Calu3 (cell line): ENCODE data around the gene TBC1D1. TPM values are rescaled to one million over a fixed set of nuclear protein-coding genes. Genes with fewer than 3 reads are reported as not detected.

ENCODE experiments used
- BruUV-seq: library from RNA; stranded (reverse); fragments of 400-500 nt; replicated peaks from 2 replicates; lab custom pipeline; 2021; lab: Mats Ljungman, UMichigan
- CTCF ChIA-PET: fragments of 300-600 bp; sonication (Branson Sonifier 250); formaldehyde crosslinking; loops from one replicate; lab custom pipeline; 2022; ENCODE audit warnings: antibody characterized with exemption; lab: Charles Lee
- DNase-seq: peaks from one replicate; pipeline ENCODE4 v3.0.0; 2022
- H3K27ac Mint-ChIP-seq: one replicate; pipeline ENCODE4 v1.8.0; 2022; ENCODE audit warnings: mixed read lengths; ENCODE audit not compliant: unreplicated experiment
- H3K27me3 Mint-ChIP-seq: one replicate; pipeline ENCODE4 v1.8.0; 2022; ENCODE audit warnings: mixed read lengths; ENCODE audit not compliant: unreplicated experiment
- H3K36me3 Mint-ChIP-seq: one replicate; pipeline ENCODE4 v1.8.0; 2022; ENCODE audit warnings: mild to moderate bottlenecking, moderate library complexity, mixed read lengths; ENCODE audit not compliant: insufficient read depth, unreplicated experiment
- H3K4me1 Mint-ChIP-seq: one replicate; pipeline ENCODE4 v1.8.0; 2022; ENCODE audit warnings: mild to moderate bottlenecking, low read depth, mixed read lengths; ENCODE audit not compliant: unreplicated experiment
- H3K4me3 Mint-ChIP-seq: one replicate; pipeline ENCODE4 v1.8.0; 2022; ENCODE audit warnings: mild to moderate bottlenecking, low read depth, moderate library complexity, mixed read lengths; ENCODE audit not compliant: unreplicated experiment
- H3K9me3 Mint-ChIP-seq: one replicate; pipeline ENCODE4 v1.8.0; 2022; ENCODE audit warnings: low read depth, mixed read lengths; ENCODE audit not compliant: unreplicated experiment
- CTCF ChIP-seq: fragments of 200-600 bp; IDR thresholded peaks from one replicate; pipeline ENCODE4 v1.8.0; 2022; ENCODE audit warnings: antibody characterized with exemption; ENCODE audit not compliant: unreplicated experiment
- intact Hi-C: fragments of 100-400 bp; cut with micrococcal nuclease; formaldehyde crosslinking; loops from one replicate; pipeline ENCODE4 v1.10.0; 2022; ENCODE audit not compliant: unreplicated experiment
- total RNA-seq: library from RNA; stranded (reverse); gene quantifications from 2 replicates; pipeline ENCODE4 v1.2.3, GENCODE V29; 2022

TBC1D1 gene
- total RNA-seq, 1 experiment from 2014 or later, result 39.8 TPM

DNA sequence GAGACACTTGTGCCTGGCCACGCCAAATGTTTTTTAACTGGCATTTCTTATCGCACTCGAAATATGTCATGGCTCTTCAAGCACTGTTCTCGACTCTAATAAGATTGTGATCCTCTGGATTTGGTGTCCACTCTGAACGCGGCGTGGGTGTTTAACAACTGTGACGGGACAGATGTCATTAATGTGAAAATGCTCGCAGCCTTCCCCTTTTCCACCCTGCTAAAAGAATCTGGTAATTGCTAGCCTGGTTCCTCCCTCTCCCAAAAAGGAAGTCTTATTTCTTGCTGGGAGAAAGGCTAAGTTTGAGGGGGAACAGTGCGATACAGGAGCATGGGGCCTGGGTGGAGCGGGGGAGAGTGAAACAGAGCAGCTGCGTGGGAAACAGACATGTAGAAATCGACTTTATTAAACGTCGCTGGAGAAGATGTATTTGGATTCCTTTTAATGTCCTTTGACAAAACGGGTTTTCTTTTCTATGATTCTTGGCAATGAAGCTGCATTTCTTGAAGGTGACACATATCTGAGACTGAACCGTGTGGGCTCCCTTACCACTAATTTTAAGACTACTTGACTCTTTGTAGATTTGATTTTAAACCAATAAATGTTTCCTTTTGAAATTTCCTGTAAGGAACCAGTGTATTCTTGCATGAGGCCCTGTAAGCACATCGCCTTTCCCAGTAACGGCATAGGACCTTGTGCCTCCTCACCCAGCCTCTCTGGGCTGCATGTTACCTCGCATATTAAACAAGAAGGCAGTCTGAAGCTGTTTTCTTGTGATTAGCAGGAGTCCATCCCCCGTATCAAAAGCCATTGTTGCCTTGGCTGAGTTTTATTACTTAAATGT lies 17.8 kb downstream of the TBC1D1 start:
- CTCF ChIA-PET, result no interaction called here
- no peak for DNase-seq
- no TSS peak for BruUV-seq

GRCh38 chr4:37909332-37910090 lies 18.6 kb downstream of the TBC1D1 start:
- DNase-seq, result no peak
- BruUV-seq, result no TSS peak
- no peaks in the 10 kb centered on the region for H3K4me1 Mint-ChIP-seq
- H3K36me3 Mint-ChIP-seq, result no peaks in the 10 kb centered on the region
- no peak for TF ChIP-seq CTCF
- H3K4me3 Mint-ChIP-seq, result no peak overlapping the region
- H3K9me3 Mint-ChIP-seq, result no peaks in the 10 kb centered on the region
- CTCF ChIA-PET, result interaction anchor here (0.6 kb wide), 1 partner anchor 516 kb away, joined by 3 read pairs; no protein-coding TSS in a partner anchor
- H3K27ac Mint-ChIP-seq, result no peak overlapping the region
- intact Hi-C loops, result no loop called here
- no peaks in the 10 kb centered on the region for H3K27me3 Mint-ChIP-seq

More for the DNA sequence above, 17.8 kb downstream of the TBC1D1 start:
- Mint-ChIP-seq H3K4me1 (no peaks in the 10 kb centered on the region), H3K27ac (no peak overlapping the region), H3K36me3 (no peaks in the 10 kb centered on the region), H3K27me3 (no peaks in the 10 kb centered on the region), H3K4me3 (no peak overlapping the region), H3K9me3 (no peaks in the 10 kb centered on the region)
- intact Hi-C loops, result no loop called here
- TF ChIP-seq CTCF, result no peak

DNA sequence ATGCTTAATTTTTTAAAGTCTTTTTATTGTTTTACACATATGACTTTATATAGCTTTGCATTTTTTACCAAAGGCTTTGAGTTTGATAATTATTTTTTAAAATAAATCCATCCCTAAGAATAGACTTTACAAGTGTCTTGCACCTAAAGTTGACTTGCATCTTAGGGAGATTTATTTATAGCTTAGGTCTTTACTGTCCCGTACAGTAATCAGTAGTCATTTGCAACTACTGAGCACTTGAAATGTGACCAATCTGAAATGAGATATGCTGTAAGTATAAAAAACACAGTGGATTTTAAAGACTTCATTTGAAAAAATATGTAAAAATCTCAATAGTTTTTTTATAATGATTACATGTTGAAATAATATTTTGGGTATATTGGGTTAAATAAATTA lies 19.2 kb downstream of the TBC1D1 start:
- TF ChIP-seq CTCF, result no peak
- H3K4me1 Mint-ChIP-seq, result no peaks in the 10 kb centered on the region
- no peaks in the 10 kb centered on the region for H3K9me3 Mint-ChIP-seq
- H3K27ac Mint-ChIP-seq, result no peak overlapping the region
- H3K36me3 Mint-ChIP-seq, result no peaks in the 10 kb centered on the region
- BruUV-seq, result no TSS peak
- H3K4me3 Mint-ChIP-seq, result no peak overlapping the region
- CTCF ChIA-PET, result interaction anchor here (0.6 kb wide), 1 partner anchor 515 kb away, joined by 3 read pairs; no protein-coding TSS in a partner anchor
- intact Hi-C loops, result no loop called here
- DNase-seq, result no peak
- no peaks in the 10 kb centered on the region for H3K27me3 Mint-ChIP-seq

DNA sequence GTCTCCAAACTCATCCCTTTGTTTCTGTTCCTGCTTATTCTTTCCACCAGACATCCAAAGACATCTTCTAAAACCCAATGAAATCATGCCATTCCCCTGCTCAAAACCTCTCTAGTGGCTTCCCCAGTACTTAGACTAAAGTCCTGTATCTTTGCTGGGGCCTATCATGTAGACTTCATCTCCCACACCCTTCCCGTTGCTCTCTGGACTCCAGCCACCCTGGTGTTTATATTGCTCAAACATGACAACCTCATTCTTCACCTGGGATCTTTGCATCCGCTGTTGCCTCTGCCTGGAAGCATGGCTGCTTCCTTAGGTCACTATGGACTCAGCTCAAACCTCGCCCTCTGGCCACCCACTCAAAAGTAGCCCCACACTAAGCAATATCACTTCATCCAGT lies 23.7 kb downstream of the TBC1D1 start:
- CTCF ChIA-PET, result no interaction called here
- H3K9me3 Mint-ChIP-seq, result no peaks in the 10 kb centered on the region
- H3K36me3 Mint-ChIP-seq, result no peaks in the 10 kb centered on the region
- BruUV-seq, result no TSS peak
- no peaks in the 10 kb centered on the region for H3K27me3 Mint-ChIP-seq
- H3K27ac Mint-ChIP-seq, result no peak overlapping the region
- H3K4me3 Mint-ChIP-seq, result no peak overlapping the region
- no peak for DNase-seq
- intact Hi-C loops, result no loop called here
- TF ChIP-seq CTCF, result no peak
- no peaks in the 10 kb centered on the region for H3K4me1 Mint-ChIP-seq
